Coronary artery (tissue), 2 donors: ENCODE results near the gene ZNF778.
A peak's percentile ranks its signal among the peaks of the same experiment; 100 is the strongest.

Experiments used
- DNase-seq: peaks from one replicate; pipeline ENCODE4 v3.0.0-alpha.2; 2017; ENCODE audit warnings: low spot score
- H3K27ac ChIP-seq, 2 donors: fragments of 200-600 bp; sonication (generic); one replicate each; pipeline ENCODE4 v1.5.1; 2016 to 2019
- H3K4me3 ChIP-seq: fragments of 200-600 bp; sonication (generic); 2 replicates; pipeline ENCODE4 v1.5.1; 2016; ENCODE audit warnings: mild to moderate bottlenecking, moderate library complexity
- TF ChIP-seq, protein P1 (sequence below): fragments of 200-600 bp; sonication (generic); IDR thresholded peaks from one replicate; pipeline ENCODE4 v1.5.1; 2019; ENCODE audit warnings: antibody characterized with exemption

The ZNF778 gene

GRCh38 chr16:89202422-89203215, 14.9 kb upstream of the ZNF778 start:
- DNase-seq, result no peak
- TF ChIP-seq, protein P1, sequence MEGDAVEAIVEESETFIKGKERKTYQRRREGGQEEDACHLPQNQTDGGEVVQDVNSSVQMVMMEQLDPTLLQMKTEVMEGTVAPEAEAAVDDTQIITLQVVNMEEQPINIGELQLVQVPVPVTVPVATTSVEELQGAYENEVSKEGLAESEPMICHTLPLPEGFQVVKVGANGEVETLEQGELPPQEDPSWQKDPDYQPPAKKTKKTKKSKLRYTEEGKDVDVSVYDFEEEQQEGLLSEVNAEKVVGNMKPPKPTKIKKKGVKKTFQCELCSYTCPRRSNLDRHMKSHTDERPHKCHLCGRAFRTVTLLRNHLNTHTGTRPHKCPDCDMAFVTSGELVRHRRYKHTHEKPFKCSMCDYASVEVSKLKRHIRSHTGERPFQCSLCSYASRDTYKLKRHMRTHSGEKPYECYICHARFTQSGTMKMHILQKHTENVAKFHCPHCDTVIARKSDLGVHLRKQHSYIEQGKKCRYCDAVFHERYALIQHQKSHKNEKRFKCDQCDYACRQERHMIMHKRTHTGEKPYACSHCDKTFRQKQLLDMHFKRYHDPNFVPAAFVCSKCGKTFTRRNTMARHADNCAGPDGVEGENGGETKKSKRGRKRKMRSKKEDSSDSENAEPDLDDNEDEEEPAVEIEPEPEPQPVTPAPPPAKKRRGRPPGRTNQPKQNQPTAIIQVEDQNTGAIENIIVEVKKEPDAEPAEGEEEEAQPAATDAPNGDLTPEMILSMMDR, result no peak
- Histone ChIP-seq H3K27ac (no peak overlapping the region), H3K4me3 (no peak overlapping the region)

DNA sequence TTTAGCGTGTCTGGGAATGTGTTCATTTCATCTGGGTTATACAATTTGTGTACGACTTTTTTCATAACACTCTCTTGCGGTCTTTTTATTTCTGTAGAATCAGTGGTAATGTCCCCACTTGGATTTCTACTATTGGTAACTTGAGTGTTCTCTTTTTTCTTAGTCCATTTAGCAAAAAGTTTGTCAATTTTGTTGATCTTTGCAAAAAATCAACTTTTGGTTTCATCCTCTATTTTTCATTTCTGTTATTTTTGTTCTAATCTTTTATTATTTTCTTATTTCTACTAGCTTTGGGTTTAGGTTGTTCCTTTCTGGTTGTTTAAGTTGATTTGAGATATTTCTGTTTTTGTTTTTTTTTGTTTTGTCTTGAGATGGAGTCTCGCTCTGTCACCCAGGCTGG, 9.5 kb upstream of the ZNF778 start:
- Histone ChIP-seq H3K27ac (no peak overlapping the region), H3K4me3 (no peak overlapping the region)
- DNase-seq, result no peak
- TF ChIP-seq, protein P1, result no peak

DNA sequence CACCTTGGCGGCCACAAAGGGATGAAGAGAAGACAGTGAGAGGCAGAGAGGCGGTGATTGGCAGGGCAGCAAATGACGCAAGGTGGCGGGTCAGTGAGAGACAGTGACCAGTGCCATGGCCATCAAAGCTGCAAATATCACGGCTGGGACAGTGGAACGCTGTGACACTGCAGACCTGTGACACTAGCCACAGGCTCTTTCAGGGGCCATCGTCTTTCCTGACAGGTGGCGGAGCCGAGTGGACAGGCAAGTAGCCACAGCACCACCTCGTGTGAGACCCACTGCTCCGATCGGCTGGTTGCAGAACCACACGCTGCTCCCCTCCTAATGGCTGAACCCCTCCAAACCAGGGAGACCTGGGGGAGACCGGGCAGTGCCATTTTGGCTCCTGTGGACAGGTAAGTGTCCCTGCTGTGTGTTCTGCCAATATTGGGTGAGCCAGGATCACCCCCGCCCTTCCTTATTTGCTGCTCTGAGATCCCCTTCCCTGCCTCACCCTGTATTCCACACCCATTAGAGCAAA, 7.9 kb upstream of the ZNF778 start:
- Histone ChIP-seq H3K4me3 (no peak overlapping the region), H3K27ac (no peak overlapping the region)
- TF ChIP-seq, protein P1, result no peak
- DNase-seq, result no peak

GRCh38 chr16:89210165-89210903, 7.2 kb upstream of the ZNF778 start:
- Histone ChIP-seq H3K27ac (no peak overlapping the region), H3K4me3 (no peak overlapping the region)
- DNase-seq, result no peak
- TF ChIP-seq, protein P1, result no peak

GRCh38 chr16:89210904-89211515, 6.5 kb upstream of the ZNF778 start:
- H3K4me3 ChIP-seq, result no peak overlapping the region
- no peak for DNase-seq
- TF ChIP-seq, protein P1, result no peak
- H3K27ac ChIP-seq, result no peak overlapping the region

DNA sequence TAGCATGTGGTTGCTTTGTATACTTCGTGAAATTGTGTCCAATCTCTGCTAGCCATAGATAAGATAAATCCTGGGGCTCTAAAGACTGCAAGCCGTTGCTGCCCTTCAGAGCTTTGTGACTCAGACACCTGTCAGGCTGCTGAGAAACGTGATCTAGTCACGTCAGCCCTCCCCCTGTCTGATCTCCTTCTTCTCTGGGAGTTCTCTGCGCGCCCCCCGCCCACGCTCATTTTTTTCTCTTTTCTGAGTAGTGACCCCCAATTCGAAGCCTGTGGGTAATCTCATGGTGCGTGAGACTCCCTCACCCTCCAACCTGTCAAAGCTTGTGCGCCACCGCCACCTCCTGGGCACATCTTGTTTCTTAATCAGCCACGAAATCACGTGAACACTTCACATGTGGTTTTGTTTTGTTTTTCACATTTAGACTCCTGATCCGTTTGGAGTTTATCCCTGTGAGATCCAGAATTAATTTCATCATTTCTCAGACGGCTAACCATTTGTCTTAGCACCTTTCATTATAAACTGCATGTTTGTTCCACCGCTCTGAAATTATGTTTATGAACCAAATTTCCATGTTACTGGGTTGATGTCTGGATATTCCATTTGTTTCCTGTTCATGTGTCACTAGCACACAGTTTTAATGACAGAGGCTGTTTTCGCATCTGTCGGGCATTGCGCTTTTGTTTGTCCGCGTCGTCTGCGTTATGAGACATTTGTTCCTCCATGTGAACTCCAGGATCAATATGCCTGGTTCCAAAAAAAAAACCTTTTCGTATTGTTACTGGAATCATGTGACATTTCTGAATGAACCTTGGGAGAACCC, 977 bp upstream of the ZNF778 start:
- no peak for DNase-seq
- TF ChIP-seq, protein P1, result peak; percentile 21
- H3K27ac ChIP-seq, result peak overlapping the region; percentile 86 to 96
- H3K4me3 ChIP-seq, result peak overlapping the region; percentile 80
